Pancreas (tissue), 10 donors: ENCODE measurements around the gene DPM2. TPM values are rescaled to one million over a fixed set of nuclear protein-coding genes. Genes with fewer than 3 reads are reported as not detected.
A peak's percentile ranks its signal among the peaks of the same experiment; 100 is the strongest.

Experiments
- ATAC-seq, 4 donors: fragments of 200-7000 bp; cut with Tn5 transposase; one replicate each; pipeline versions ENCODE4 v1.8.0 to v1.9.1; 2020; ENCODE audit warnings: mild to moderate bottlenecking in 4 of 4, moderate library complexity in 4 of 4
- DNase-seq, 6 donors: peaks; one replicate each; pipeline ENCODE4 v3.0.0-alpha.2; 2020
- FAIRE-seq: peaks from 2 replicates; lab custom pipeline; 2012; peaks lifted over from hg19 to GRCh38; lab: Jason Lieb, UNC
- H3K27ac ChIP-seq, 4 donors: fragments of 200-600 bp; sonication (generic); 1 replicate in 3 of 4; 2 replicates in 1 of 4; pipeline versions ENCODE4 v1.5.0 to v1.8.0; 2020
- H3K27me3 ChIP-seq, 4 donors: fragments of 200-600 bp; one replicate each; pipeline ENCODE4 v1.8.0; 2021
- H3K36me3 ChIP-seq, 3 donors: fragments of 200-600 bp; sonication (generic) in 1 of 3; one replicate each; pipeline versions ENCODE4 v1.5.0 to v1.8.0; 2020 to 2021
- H3K4me1 ChIP-seq, 3 donors: fragments of 200-600 bp; one replicate each; pipeline ENCODE4 v1.8.0; 2021
- H3K4me3 ChIP-seq, 4 donors: fragments of 200-600 bp; sonication (generic) in 2 of 4; one replicate each; pipeline versions ENCODE4 v1.5.0 to v1.8.0; 2020 to 2021
- H3K9me3 ChIP-seq, 4 donors: fragments of 200-600 bp; one replicate each; pipeline ENCODE4 v1.8.0; 2021
- CTCF ChIP-seq, 4 donors: fragments of 200-600 bp; sonication (generic) in 3 of 4; IDR thresholded peaks; one replicate each; pipeline versions ENCODE4 v1.5.0 to v1.8.0; 2021; ENCODE audit warnings: antibody characterized with exemption in 4 of 4
- WGBS, 2 donors: extraction: QIAGEN DNeasy Blood & Tissue Kit; methylation state at CpG; one replicate each; pipeline ENCODE4 v1.1.7; 2013; 5-methylcytosine and 5-hydroxymethylcytosine counted together
- intact Hi-C, 3 donors: fragments of 100-400 bp; cut with DNase I; formaldehyde crosslinking; loops; one replicate each; pipeline versions ENCODE4 v1.11.1 to v1.14.2; 2022
- polyA plus RNA-seq, 2 donors: library from polyadenylated mRNA; stranded (reverse); fragments of 200-250 nt; gene quantifications; one replicate each; pipeline ENCODE4 v1.2.3, GENCODE V29; 2013
- total RNA-seq, 6 donors: library from RNA; stranded (reverse); fragmentation: NEBNext Ultra II Directional in 4 of 6; extraction: Animal tissue kit (Norgen Biotek cat#: 25700) in 4 of 6; gene quantifications; one replicate each; pipeline versions ENCODE4 v1.2.1 to v1.2.4, GENCODE V29; 2021 to 2023
- donor health status: healthy with polysubstance abuse.
- donor health status: DM: no; HTN: no; CAD: no; lungs with moderate emphysema.
- donor health status: DM: no; HTN: no; CAD: no.
- donor health status: control.
- donor health status: control.
- donor health status: Bipolar disorder and iron deficiency.
- donor health status: DM: yes; HTN: yes; CAD: no.
- donor health status: DM: no; HTN: no; CAD: no.
- donor health status: DM: no; HTN: no; CAD: no.
- donor health status: DM: yes; HTN: yes; CAD: no.

DPM2 gene
- total and polyA plus RNA-seq, 8 donors, result 19.6 to 56.8 (median 27.8) TPM

GRCh38 chr9:127898433-127899127 is 39.1 kb downstream of the DPM2 start:
- Histone ChIP-seq H3K4me1 (peaks cover 13 to 29% (median 14%) of the 10 kb centered on the region in 3 donors), H3K27me3 (no peaks in the 10 kb centered on the region), H3K9me3 (no peaks in the 10 kb centered on the region), H3K36me3 (peaks cover 4 to 27% (median 9%) of the 10 kb centered on the region in 3 donors), H3K4me3 (peak overlapping the region; percentile 76 to 96 (median 89)), H3K27ac (peak overlapping the region; percentile 31 to 84 (median 76))
- ATAC-seq (peak; percentile 26 to 58 (median 48)), DNase-seq (peak; percentile 51 to 86 (median 64)), FAIRE-seq (no peak)
- 4% methylated on average over 26 to 32 of the region's 32 CpGs for WGBS, 2 donors
- no peak for TF ChIP-seq CTCF (IDR thresholded peaks at IDR 0.05)
- intact Hi-C loops, result no loop called here

- 10% methylated on average over 16 to 19 of the region's 19 CpGs for WGBS, 2 donors
- peak; percentile 52 to 81 (median 77) for ATAC-seq
- peaks cover 13 to 29% (median 14%) of the 10 kb centered on the region in 3 donors for H3K4me1 ChIP-seq
- intact Hi-C loops, result no loop called here
- H3K4me3 ChIP-seq, result peak overlapping the region in 2 of 4 donors; percentile 96
- no peak for FAIRE-seq
- no peaks in the 10 kb centered on the region for H3K27me3 ChIP-seq
- H3K36me3 ChIP-seq, result peaks cover 10 to 36% (median 10%) of the 10 kb centered on the region in 3 donors
- no peaks in the 10 kb centered on the region for H3K9me3 ChIP-seq
- peak; percentile 78 to 91 (median 81) for DNase-seq
- peak overlapping the region in 3 of 4 donors; percentile 22 to 83 (median 51) for H3K27ac ChIP-seq
- TF ChIP-seq CTCF (IDR thresholded peaks at IDR 0.05), result no peak
Measured at GRCh38 chr9:127897193-127897692, 40.4 kb downstream of the DPM2 start.

- FAIRE-seq, result no peak
- H3K4me1 ChIP-seq, result peaks cover 13 to 29% (median 14%) of the 10 kb centered on the region in 3 donors
- H3K9me3 ChIP-seq, result no peaks in the 10 kb centered on the region
- no peak for TF ChIP-seq CTCF (IDR thresholded peaks at IDR 0.05)
- ATAC-seq, result no peak
- peak overlapping the region in 2 of 4 donors; percentile 17 to 96 for H3K4me3 ChIP-seq
- H3K36me3 ChIP-seq, result peaks cover 10 to 36% (median 10%) of the 10 kb centered on the region in 3 donors
- 63 to 70% methylated on average over 16 of the region's 16 CpGs for WGBS, 2 donors
- peak in 1 of 6 donors; percentile 48 for DNase-seq
- no peaks in the 10 kb centered on the region for H3K27me3 ChIP-seq
- H3K27ac ChIP-seq, result peak overlapping the region in 2 of 4 donors; percentile 22 to 83
- intact Hi-C loops, result no loop called here
Measured at GRCh38 chr9:127896395-127897192, 41.1 kb downstream of the DPM2 start.

GRCh38 chr9:127895811-127896210 is 41.8 kb downstream of the DPM2 start:
- Histone ChIP-seq H3K4me1 (peaks cover 13 to 25% (median 14%) of the 10 kb centered on the region in 3 donors), H3K27me3 (no peaks in the 10 kb centered on the region), H3K9me3 (no peaks in the 10 kb centered on the region), H3K27ac (no peak overlapping the region), H3K4me3 (no peak overlapping the region), H3K36me3 (peaks cover 10 to 36% (median 10%) of the 10 kb centered on the region in 3 donors)
- TF ChIP-seq CTCF (IDR thresholded peaks at IDR 0.05), result no peak
- intact Hi-C loops, result no loop called here
- no peak for ATAC-seq
- no peak for FAIRE-seq
- 96% methylated on average over 8 of the region's 8 CpGs for WGBS, 2 donors
- peak in 1 of 6 donors; percentile 50 for DNase-seq
